CD4-positive, alpha-beta T cell treated with Interleukin-4 for 1 hour (primary cell): ENCODE data around the gene UBP1.
A peak's percentile ranks its signal among the peaks of the same experiment; 100 is the strongest.
"Not testable (repeated sequence)": the region's sequence is repeated elsewhere in the genome, so short reads cannot be mapped to it uniquely, and the experiment has no call there.

ENCODE experiments used
- DNase-seq, 2 donors: peaks; one replicate each; pipeline ENCODE4 v3.0.0-alpha.2; 2020 to 2022

The UBP1 gene

GRCh38 chr3:33440328-33441224, at the start of gene UBP1:
TSS of gene UBP1 (minus strand) at chr3:33440405. CDS start at chr3:33439848, 557 bp downstream.
- peak; percentile 99 for DNase-seq

- DNase-seq, result no peak
These were observed 48.5 kb upstream of the UBP1 start for GRCh38 chr3:33488683-33489082.

GRCh38 chr3:33488246-33488645, 48.0 kb upstream of the UBP1 start:
- DNase-seq, result no peak

- DNase-seq, result no peak
These were observed 41.9 kb upstream of the UBP1 start for GRCh38 chr3:33482111-33482521.

- DNase-seq, result no peak
These were observed 34.7 kb upstream of the UBP1 start for GRCh38 chr3:33474896-33475295.

- no peak for DNase-seq
These were observed 33.6 kb upstream of the UBP1 start for GRCh38 chr3:33473813-33474212.

GRCh38 chr3:33467786-33468185, 27.6 kb upstream of the UBP1 start:
- no peak for DNase-seq

- DNase-seq, result no peak
These were observed 20.9 kb upstream of the UBP1 start for GRCh38 chr3:33461097-33461496.

GRCh38 chr3:33459577-33459976, 19.4 kb upstream of the UBP1 start:
- DNase-seq, result not testable (repeated sequence)

GRCh38 chr3:33458446-33458845, 18.2 kb upstream of the UBP1 start:
- DNase-seq, result no peak

- DNase-seq, result no peak
These were observed 16.6 kb upstream of the UBP1 start for GRCh38 chr3:33456756-33457155.

GRCh38 chr3:33453331-33453761, 13.1 kb upstream of the UBP1 start:
- DNase-seq, result no peak

GRCh38 chr3:33451994-33452393, 11.8 kb upstream of the UBP1 start:
- DNase-seq, result not testable (repeated sequence)

- DNase-seq, result no peak
These were observed 7.8 kb upstream of the UBP1 start for GRCh38 chr3:33447958-33448357.

GRCh38 chr3:33447256-33447625, 7.0 kb upstream of the UBP1 start:
- not testable (repeated sequence) for DNase-seq

- DNase-seq, result no peak
These were observed 2.0 kb upstream of the UBP1 start for GRCh38 chr3:33442190-33442589.

- DNase-seq, result no peak
These were observed 1.2 kb upstream of the UBP1 start for GRCh38 chr3:33441225-33441976.

GRCh38 chr3:33439546-33440327, 468 bp downstream of the UBP1 start:
- DNase-seq, result peak; percentile 38 to 46

GRCh38 chr3:33438881-33439545, 1.2 kb downstream of the UBP1 start:
- DNase-seq, result peak in 1 of 2 donors; percentile 23

- peak in 1 of 2 donors; percentile 20 for DNase-seq
These were observed 1.9 kb downstream of the UBP1 start for GRCh38 chr3:33438284-33438668.

GRCh38 chr3:33437556-33438283, 2.5 kb downstream of the UBP1 start:
- no peak for DNase-seq

- no peak for DNase-seq
These were observed 6.4 kb downstream of the UBP1 start for GRCh38 chr3:33433843-33434242.
